ENCODE results near the gene GLIS1. TPM values are rescaled to one million over a fixed set of nuclear protein-coding genes. Genes with fewer than 3 reads are reported as not detected.
A peak's percentile ranks its signal among the peaks of the same experiment; 100 is the strongest.

The GLIS1 gene
- total RNA-seq, 1 experiment from 2014 or later = not detected

DNA sequence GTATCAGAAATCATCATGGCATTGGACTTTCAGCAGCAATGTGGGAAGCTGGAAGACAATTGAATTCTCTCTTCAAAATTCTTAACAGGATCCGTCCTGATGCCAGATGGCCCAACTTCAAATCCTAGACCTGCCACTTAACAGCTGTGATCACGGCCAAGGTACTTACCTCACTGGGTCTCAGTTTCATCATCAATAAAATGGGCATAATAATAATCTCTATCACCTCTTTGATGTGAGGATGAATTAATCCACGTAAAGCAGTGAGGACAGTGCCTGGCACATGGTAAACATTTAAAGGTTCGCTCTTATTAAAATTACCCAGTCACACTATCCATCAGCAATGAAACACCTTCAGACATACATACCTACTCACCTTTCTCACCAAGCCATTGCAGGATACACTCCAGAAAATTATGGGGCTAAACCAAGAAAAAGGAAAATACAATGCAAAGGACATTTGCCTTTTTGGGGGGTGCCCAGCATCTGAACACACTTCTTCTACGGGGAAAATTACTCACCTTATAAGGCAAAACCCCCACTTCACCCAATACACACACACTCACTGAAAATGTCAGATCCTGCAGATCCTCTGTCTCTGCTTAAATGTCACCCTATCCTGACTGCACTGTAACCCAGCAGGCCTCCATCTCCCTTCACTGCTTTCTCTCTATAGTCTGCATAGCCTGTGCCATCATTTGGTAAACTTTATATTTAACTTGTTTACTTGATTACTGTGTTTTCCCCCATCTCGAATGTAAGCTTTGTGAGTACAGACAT, 21.7 kb downstream of the GLIS1 start:
- H3K9me3 ChIP-seq (ENCODE audit: insufficient read depth, low read depth) = no peaks in the 10 kb centered on the region
- H2AFZ ChIP-seq = no peak overlapping the region
- no peaks in the 10 kb centered on the region for H3K36me3 ChIP-seq (ENCODE audit: low read depth)
- TF ChIP-seq, protein P1, sequence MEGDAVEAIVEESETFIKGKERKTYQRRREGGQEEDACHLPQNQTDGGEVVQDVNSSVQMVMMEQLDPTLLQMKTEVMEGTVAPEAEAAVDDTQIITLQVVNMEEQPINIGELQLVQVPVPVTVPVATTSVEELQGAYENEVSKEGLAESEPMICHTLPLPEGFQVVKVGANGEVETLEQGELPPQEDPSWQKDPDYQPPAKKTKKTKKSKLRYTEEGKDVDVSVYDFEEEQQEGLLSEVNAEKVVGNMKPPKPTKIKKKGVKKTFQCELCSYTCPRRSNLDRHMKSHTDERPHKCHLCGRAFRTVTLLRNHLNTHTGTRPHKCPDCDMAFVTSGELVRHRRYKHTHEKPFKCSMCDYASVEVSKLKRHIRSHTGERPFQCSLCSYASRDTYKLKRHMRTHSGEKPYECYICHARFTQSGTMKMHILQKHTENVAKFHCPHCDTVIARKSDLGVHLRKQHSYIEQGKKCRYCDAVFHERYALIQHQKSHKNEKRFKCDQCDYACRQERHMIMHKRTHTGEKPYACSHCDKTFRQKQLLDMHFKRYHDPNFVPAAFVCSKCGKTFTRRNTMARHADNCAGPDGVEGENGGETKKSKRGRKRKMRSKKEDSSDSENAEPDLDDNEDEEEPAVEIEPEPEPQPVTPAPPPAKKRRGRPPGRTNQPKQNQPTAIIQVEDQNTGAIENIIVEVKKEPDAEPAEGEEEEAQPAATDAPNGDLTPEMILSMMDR (conservative IDR thresholded peaks at IDR 0.05) = no peak
- no peak for TF ChIP-seq EZH2 (IDR thresholded peaks at IDR 0.05; ENCODE audit: low read depth)
- no peak overlapping the region for H3K27ac ChIP-seq
- H3F3A ChIP-seq (ENCODE audit: insufficient read depth, low read depth) = no peaks in the 10 kb centered on the region
- H3K27me3 ChIP-seq (ENCODE audit: insufficient read depth, low read depth) = peaks cover 28% of the 10 kb centered on the region; the same call in 1 of the 2 replicates
- H4K20me1 ChIP-seq (ENCODE audit: insufficient read depth) = no peaks in the 10 kb centered on the region
- no peaks in the 10 kb centered on the region for H3K79me2 ChIP-seq (ENCODE audit: low read depth)
- intact Hi-C loops (cut with micrococcal nuclease; ENCODE audit: unreplicated experiment) = no loop called here
- H3K4me2 ChIP-seq = no peak overlapping the region
- no peaks in the 10 kb centered on the region for H3K9me2 ChIP-seq (ENCODE audit: insufficient read depth)
- ChIA-PET CTCF (no interaction called here), POLR2A (ENCODE audit: unreplicated experiment) (no interaction called here)
- no TSS peak for BruUV-seq (replicated peaks)
- H3K4me1 ChIP-seq (replicated peaks; ENCODE audit: insufficient read depth) = no peaks in the 10 kb centered on the region
- H3K4me3 ChIP-seq = no peak overlapping the region
- DNase-seq = no peak

DNA sequence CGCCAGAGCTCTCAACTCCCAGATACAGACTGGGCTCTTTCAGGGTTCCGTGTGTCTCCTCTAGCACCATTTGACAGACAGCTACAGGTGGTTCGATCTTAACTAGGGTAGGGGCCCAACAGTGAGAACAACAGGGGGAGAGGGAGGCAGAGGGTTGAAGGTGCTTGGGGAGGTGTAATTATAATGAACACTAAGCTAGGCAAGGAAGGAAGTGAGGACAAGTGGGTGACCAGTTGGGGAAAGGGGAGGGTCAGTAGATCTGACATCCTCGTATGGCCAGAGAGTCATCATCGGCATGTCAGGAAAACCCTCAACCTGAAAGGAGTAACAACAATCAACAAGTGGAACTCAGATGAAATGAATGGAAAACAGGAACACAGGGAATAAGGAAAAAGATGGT, 22.8 kb downstream of the GLIS1 start:
- ChIA-PET CTCF (no interaction called here), POLR2A (ENCODE audit: unreplicated experiment) (no interaction called here)
- intact Hi-C loops (cut with micrococcal nuclease; ENCODE audit: unreplicated experiment) = no loop called here

DNA sequence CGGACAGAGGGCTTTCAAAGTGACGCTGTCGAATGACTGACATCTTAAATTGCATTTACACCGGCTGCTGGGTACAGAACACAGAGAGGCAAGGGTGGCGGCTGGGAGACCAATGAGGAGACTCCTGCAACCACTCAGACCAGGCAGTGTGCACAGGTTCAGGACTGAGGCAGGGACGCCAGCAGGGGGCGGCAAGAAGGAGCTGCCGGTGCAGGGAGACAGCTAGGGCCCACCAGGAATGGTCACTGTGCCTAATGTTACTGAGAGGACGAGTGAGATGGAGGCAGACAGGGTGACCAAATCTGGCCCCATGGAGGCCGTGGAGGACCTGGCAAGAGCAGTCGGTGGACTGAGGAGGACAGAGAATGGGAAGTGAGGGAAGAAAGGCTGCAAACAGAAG, 23.5 kb downstream of the GLIS1 start:
- BruUV-seq (replicated peaks) = no TSS peak
- peaks cover 28% of the 10 kb centered on the region; the same call in 1 of the 2 replicates for H3K27me3 ChIP-seq (ENCODE audit: insufficient read depth, low read depth)
- no peaks in the 10 kb centered on the region for H3K9me3 ChIP-seq (ENCODE audit: insufficient read depth, low read depth)
- H3K4me3 ChIP-seq = no peak overlapping the region
- intact Hi-C loops (cut with micrococcal nuclease; ENCODE audit: unreplicated experiment) = no loop called here
- TF ChIP-seq, protein P1 (conservative IDR thresholded peaks at IDR 0.05) = peak; percentile 39; the same call in 1 of the 2 replicates
- TF ChIP-seq EZH2 (IDR thresholded peaks at IDR 0.05; ENCODE audit: low read depth) = no peak
- DNase-seq = no peak
- no peaks in the 10 kb centered on the region for H3K4me1 ChIP-seq (replicated peaks; ENCODE audit: insufficient read depth)
- no peaks in the 10 kb centered on the region for H3F3A ChIP-seq (ENCODE audit: insufficient read depth, low read depth)
- no peaks in the 10 kb centered on the region for H3K36me3 ChIP-seq (ENCODE audit: low read depth)
- H3K27ac ChIP-seq = no peak overlapping the region
- no peaks in the 10 kb centered on the region for H3K79me2 ChIP-seq (ENCODE audit: low read depth)
- H2AFZ ChIP-seq = no peak overlapping the region
- no peaks in the 10 kb centered on the region for H3K9me2 ChIP-seq (ENCODE audit: insufficient read depth)
- CTCF ChIA-PET = interaction anchor here (0.7 kb wide), 1 partner anchor 229 kb away, joined by 3 read pairs; no protein-coding TSS in a partner anchor
- H3K4me2 ChIP-seq = no peak overlapping the region
- H4K20me1 ChIP-seq (ENCODE audit: insufficient read depth) = no peaks in the 10 kb centered on the region
- POLR2A ChIA-PET (ENCODE audit: unreplicated experiment) = no interaction called here

More for the DNA sequence above, 22.8 kb downstream of the GLIS1 start:
- no peak overlapping the region for H2AFZ ChIP-seq
- TF ChIP-seq EZH2 (IDR thresholded peaks at IDR 0.05; ENCODE audit: low read depth) = no peak
- TF ChIP-seq, protein P1 (conservative IDR thresholded peaks at IDR 0.05) = no peak
- no peaks in the 10 kb centered on the region for H3K36me3 ChIP-seq (ENCODE audit: low read depth)
- no peak overlapping the region for H3K4me3 ChIP-seq
- no peaks in the 10 kb centered on the region for H3K9me3 ChIP-seq (ENCODE audit: insufficient read depth, low read depth)
- H4K20me1 ChIP-seq (ENCODE audit: insufficient read depth) = no peaks in the 10 kb centered on the region
- no TSS peak for BruUV-seq (replicated peaks)
- H3K27me3 ChIP-seq (ENCODE audit: insufficient read depth, low read depth) = peaks cover 28% of the 10 kb centered on the region; the same call in 1 of the 2 replicates
- DNase-seq = no peak
- H3K79me2 ChIP-seq (ENCODE audit: low read depth) = no peaks in the 10 kb centered on the region
- no peak overlapping the region for H3K27ac ChIP-seq
- H3K4me1 ChIP-seq (replicated peaks; ENCODE audit: insufficient read depth) = no peaks in the 10 kb centered on the region
- H3K4me2 ChIP-seq = no peak overlapping the region
- H3F3A ChIP-seq (ENCODE audit: insufficient read depth, low read depth) = no peaks in the 10 kb centered on the region
- H3K9me2 ChIP-seq (ENCODE audit: insufficient read depth) = no peaks in the 10 kb centered on the region

Measured in PC-9 (cell line).